HG03066 (cell line): Measurements from ENCODE around the gene MCCC1.

Experiments
- ATAC-seq: cut with Tn5 transposase; IDR thresholded peaks from one replicate; pipeline ENCODE4 v1.9.1; 2021; ENCODE audit warnings: low read depth; ENCODE audit not compliant: unreplicated experiment

Gene MCCC1

DNA sequence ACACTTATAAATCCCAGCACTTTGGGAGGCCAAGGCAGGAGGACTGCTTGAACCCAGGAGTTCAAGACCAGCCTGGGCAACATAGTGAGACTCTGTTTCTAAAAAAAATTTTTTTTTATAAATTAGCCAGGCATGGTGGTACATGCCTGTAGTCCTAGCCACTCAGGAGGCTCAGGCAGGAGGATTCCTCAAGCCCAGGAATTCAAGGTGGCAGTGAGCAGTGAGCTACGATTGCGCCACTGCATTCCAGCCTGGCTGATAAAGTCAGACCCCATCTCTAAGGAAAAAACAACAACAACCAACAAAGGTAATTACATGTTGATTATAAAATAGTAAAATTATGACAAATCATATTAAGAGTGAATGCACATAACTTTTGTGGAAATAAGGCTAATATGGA, 40.9 kb downstream of the MCCC1 start:
- no peak for ATAC-seq

DNA sequence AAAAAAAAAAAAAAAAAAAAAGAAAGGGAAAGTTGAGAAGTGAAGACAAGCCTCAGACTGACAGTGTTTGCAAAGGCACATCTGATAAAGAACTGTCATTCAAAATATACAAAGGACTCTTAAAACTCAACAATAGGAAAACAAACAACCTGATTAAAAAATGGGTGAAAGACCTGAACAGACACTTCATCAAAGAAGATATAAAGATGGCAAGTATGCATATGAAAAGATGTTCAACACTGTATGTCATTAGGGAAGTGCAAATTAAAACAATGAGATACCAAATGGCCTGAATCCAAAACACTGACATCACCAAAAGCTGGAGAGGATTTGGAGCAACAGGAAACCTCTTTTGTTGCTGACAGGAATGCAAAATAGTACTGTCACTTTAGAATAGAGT, 48.6 kb downstream of the MCCC1 start:
- no peak for ATAC-seq

DNA sequence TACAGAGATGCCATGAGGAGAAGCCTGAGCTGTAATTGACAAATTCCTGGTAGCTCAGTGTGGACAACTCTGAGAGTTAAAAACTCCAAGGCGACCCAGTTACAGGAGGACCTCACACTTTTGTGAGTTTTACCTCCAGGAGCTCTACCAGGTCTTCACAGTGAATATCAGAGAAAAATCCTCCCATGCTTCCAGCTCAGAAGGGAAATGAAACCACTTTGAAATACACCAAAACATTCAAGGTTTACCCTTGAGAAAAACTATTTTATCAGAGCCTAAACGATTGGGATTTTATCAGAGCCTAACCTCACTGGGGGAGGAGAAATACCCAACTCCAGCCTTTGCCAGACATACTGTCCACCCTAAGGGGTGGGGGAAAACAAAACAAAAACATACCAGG, 52.4 kb downstream of the MCCC1 start:
- ATAC-seq: no peak

DNA sequence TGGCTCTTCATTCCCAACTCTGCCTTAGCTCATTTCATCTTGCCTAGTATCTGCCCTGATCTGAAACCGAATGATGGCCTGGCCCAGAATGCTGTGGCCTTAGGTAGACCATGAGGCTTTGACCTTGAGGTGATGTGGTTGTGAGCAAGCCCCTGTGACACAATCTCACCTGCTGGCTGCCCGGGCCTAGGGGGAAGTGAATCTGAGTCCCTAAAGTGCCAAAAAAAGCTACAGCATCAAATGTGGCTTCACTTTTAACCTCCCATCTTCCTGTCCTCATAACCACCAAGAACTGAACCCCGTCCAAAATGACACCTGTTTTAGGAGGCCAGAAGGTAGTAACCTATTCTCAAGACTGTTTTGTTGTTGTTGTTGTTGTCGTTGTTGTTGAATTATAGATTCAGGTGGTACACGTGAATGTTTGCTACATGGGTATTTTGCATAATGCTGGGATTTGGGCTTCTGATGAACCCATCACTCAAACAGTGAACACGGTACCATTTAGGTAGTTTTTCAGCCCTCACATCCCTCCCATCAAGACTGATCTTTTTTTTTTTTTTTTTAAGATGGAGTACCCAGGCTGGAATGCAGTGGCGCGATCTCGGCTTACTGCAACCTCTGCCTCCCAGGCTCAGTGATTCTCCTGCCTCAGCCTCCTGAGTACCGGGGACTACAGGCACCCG, 54.6 kb downstream of the MCCC1 start:
- ATAC-seq: peak; percentile 96

DNA sequence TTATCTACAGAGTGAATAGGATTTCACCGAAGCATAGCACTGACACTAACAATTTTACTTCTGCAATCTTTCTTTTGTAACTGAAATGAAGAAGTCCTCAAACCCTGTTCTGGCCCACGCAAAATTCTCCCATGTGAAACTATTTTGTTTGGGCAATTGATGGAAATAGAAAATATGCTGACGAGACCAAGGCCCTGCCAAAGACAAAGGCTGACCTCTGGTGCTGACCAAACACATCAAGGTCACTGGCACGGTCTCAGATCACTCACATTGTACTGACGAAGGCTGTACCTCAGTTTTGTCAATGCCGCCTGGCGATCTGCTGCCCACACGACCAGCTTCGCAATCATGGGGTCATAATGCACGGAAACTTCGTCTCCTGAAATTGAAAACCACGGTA, 60.5 kb downstream of the MCCC1 start:
- no peak for ATAC-seq

DNA sequence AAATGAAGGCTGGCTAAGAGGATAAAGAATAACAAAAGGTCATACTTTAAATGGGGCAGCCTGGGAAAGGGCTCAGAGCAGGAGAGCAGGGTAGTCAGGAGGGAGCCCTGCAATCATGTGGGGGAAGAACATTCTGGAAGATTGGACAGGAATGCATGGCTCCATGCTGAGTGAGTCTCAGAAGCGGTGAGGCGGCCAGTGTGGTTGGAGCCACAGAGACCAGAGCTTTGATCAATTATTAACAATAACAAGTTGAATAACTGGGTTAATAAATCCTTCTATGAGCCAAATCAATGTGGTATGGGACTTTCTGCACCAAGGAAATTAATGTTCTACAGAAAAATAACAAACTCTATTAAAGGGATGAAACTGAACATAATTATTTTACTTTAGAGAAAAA, 61.1 kb downstream of the MCCC1 start:
- ATAC-seq: no peak

DNA sequence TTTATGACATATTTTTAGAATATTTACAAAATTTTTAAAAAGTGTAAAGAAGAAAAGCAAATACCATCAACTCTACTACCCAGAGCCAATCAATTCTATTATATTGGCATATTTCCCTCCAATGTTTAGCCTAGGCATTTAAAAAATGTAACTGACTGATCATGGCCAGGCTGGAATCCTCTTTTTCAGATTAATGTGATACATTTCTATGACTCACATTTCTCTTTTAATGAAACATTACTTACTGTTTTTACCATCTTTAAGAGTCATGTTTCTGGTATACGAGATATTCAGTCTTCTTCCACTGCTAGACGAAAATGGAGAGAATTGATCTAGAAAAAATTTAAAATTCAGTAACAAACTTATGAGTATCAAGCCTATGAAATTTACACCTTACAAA, 65.5 kb downstream of the MCCC1 start:
- no peak for ATAC-seq

DNA sequence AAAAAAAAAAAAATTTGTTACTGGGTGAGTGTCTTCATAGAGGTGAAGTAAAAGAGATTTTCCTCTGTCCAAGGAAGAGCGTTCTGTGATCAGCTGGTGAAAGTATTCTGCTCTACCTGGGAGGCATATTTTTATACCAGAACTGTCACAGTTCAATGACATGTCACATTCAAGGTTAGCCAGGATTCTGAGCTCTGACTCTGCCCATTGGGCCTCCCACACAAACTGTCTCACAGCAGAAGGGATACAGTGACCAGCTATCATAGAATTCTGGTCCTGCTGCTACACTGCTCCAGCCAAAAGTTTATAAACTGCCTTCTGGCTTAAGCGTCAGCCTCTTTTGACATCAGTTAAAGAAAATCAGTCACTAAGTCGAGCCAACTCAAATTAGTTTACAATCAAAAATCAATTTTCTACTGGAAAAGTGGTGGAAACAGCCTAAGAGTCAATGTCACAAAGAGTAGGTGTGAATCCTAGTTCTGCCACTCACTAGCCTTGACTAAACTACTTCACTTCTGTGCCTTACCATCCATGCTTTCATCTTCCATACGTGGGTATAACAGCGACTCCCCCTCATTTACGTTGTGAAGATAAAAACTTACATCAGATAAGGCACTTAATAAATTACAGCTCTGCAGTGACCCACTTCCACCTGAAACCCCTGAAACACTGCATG, 66.3 kb downstream of the MCCC1 start:
- no peak for ATAC-seq

DNA sequence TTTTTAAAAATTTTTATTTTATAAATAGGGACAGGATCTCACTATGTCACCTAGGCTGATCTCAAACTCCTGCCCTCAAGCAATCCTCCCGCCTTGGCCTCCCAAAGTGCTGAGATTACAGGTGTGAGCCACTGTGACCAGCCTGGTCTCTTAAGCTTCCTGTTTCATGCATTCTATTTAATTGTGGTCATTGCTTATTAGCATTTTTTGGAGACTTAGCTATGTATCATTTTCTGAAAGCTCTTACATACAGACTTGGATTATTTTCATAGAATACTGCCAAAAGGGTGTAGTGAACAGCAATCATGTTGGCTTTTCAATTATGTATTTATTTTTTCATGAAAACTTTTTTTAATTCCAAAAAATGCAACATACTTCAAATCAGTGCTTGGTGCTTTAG, 67.5 kb downstream of the MCCC1 start:
- ATAC-seq: no peak

DNA sequence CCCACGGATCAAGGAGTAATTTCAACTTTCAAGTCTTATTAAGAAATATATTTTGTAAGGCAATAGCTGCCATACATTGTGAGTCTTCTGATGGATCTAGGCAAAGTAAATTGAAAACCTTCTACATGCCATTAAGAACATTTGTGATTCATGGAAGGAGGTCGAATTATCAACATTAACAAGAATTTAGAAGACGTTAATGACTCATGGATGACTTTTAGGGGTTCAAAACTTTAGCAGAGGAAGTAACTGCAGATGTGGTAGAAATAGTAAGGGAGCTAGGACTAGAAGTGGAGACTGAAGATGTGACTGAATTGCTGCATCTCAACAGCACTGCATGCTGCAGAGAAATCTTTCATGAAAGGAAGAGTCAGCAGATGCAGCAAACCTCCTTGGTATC, 70.9 kb downstream of the MCCC1 start:
- ATAC-seq: no peak

DNA sequence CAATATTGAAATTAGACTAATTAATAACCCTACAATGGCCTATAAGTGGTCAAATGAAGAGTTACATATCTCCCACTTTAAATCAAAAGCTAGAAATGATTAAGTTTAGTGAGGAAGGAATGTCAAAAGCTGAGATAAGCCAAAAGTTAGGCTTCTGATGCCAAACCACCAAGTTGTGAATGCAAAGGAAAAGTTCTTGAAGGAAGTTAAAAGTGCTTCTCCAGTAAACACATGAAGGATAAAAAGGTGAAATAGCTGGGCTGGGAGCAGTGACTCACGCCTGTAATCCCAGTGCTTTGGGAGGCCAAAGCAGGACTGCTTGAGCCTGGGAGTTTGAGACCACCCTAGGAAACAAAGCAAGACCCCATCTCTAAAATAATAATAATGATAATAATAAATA, 72.0 kb downstream of the MCCC1 start:
- ATAC-seq: no peak

DNA sequence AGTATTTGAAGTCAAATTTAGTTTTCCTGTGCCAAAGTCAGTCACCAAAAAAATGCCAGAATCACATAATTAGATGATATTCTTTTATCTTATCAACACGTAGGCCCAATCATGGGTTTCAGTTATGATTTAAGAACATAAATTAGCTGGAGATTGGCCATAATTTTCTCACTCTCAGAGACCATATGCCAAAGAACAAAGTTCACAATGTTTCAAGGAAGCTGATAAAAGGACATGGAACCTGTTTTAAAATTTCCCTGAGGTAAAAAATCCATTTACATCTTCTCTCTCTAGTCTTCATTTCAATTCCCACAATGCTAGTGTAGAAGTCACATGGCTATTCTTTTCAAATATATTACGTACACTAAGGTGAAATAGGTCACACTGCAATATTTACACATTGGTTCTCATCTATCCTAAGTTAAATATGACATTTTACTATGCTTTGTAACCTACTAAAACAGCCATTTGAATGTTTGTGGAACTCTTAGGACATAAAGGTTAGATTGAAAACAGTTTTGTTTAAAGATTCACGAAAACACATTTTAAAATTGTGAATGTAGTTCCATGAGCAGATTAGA, 76.3 kb downstream of the MCCC1 start:
- ATAC-seq: no peak

DNA sequence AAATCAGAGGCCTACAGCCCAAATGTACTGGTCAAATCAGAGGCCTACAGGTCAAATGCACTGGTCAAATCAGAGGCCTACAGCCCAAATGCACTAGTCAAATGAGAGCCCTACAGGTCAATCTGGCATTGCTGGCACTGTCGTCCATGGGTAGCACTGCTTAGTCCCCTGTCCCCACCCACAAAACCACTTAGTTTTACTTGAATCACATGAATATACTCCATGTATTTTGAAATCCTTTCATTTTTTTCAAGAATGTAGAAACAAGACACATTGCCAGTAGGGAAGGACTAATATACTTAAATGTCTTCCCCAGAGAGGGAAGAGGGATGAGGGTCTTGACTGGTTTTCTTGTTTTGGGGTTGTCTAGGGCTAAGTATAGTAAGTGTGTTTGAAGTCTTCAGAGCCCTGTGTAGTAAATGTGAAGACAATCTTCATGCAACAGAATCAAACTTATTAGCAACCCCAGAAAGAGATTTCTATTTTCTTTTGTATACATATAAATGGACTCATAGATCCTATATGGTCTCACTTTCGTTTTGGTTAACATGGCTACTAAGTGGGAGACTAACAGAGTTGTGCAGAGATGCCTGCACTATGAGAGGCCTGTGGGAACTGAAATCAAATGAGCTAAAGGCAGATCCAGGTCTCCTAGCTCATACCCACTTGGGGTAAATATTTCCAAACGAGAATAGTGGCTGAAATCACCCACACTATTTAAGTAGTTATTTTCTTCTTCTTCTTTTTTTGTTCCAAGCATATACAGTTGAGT, 80.7 kb downstream of the MCCC1 start:
- no peak for ATAC-seq

DNA sequence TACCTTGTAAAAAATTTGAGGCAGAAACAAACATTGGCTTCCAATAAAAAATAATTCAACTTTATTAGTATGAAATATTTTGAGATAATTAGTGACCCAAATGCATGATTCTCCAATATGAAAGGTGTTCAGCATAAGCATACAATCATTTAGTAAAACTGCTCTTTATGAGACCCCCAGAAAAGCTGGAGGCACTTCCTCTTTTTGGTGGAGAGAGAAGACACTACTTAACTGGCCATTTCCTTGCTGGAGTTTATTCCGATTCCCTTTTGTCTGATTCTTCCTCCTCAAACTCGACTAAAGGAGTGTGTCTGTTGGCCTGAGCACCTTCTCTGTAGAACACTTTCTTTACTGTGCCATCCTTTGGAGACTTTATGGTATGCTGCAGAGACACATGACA, 84.1 kb downstream of the MCCC1 start:
- ATAC-seq: no peak

DNA sequence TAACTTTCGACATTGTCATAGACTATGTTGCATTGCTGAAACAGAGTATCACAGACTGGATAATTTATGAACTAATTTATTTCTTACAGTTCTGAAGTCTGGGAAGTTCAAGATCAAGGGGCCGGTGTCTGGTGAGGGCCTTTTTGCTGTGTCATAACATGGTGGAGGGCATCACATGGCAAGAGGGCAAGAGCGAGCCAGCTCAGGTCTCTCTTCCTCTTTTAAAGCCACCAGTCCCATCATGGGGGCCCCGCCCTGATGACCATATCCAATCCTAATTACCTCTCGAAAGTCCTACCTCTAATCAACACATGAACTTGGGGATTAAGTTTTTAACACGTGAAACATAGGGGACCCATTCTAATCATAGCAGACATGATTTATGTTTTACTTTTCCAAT, 85.4 kb downstream of the MCCC1 start:
- no peak for ATAC-seq

DNA sequence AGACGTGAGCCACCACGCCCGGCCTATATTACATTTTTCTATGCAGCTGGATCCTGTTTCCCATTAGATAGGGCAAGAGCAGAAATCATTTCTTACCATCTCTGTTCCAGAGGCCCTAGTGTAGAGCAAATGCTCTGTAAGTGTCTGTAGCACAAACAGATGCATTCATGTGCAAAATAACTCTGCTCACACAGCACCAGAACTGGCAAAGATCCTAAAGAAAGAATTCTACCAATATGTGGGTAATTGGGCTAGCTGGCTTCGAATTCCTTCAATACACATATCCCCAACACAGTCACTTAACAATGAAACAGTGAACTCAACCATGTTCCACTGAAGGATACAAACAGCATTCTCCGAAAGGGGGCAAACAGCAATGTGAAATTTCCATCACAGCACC, 86.2 kb downstream of the MCCC1 start:
- no peak for ATAC-seq

DNA sequence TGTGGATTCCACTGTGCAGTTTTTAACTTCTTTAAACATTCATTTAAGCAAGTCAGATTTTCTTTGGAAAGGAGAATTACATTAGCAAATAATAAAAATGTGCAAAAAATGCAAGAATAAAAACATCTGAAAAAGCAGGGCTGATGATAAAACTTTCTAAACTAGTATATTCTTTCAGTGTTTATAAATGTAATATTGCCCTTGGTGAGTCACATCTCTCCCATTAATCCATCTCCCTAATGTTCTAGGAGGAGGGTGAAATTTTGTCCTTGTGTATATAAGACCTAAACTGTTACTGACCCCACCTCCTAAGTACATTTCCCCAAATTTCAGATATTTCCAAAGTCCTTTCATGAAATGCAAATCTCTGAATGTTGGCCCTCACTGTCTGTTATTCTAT, 90.5 kb downstream of the MCCC1 start:
- no peak for ATAC-seq

DNA sequence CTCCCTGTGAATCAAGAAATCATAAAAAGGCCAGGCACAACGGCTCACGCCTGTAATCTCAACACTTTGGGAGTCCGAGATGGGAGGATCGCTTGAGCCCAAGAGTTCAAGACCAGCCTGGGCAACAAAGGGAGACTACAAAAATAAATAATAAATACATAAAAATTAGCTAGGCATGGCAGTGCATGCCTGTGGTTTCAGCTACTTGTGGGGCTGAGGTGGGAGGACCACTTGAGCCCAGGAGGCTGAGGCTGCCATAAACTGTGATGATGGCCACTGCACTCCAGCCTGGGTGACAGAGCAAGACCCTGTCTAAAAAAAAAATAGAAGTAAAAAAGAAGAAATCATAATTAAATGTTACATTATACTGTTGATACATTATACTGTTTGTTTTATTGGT, 91.0 kb downstream of the MCCC1 start:
- ATAC-seq: no peak

DNA sequence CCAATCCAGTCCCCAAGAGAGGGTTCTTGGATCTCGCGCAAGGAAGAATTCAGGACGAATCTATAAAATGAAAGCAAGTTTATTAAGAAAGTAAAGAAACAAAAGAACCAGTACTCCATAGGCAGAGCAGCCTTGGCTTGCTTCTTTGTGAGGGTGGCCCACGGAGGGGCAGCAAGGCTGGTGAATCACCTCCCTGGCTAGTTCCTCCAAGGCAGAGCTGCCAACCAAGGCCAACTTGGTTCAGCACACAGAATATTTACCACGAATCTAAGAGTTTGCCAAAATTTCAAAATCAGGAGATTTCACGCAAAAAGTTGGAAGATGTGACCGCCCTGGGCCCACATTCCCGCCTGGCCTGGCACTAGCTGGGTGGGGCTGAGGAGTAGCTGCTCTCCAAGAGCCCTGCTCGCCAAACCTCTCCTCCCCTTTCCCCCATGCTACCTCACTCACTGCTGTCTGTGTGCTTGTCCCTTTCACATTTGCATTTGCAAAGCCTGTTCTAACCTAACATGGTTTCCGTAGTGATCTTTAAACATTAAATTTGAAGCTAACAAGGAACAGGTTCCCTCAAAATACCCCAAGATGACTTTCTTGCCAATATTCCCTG, 92.8 kb downstream of the MCCC1 start:
- ATAC-seq: no peak

DNA sequence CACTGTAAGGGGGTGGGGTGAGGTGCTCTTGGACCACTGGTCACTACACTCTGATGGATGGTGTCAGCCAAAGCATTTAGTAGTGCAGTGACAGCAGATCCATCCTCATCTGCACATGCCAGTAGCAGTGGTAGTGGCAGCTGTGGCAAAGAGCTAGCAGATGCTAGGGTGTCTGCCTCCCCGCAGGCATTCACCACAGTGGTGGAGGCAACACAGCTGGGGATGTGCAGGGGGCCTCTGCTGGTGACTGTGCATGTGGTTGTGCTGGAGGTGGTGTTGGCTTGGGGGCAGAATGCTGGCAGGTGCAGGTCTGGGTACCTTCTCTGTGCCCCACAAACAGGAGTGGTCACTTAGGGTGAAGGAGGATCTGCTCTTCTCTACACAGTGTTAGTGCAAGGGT, 99.5 kb downstream of the MCCC1 start:
- no peak for ATAC-seq
